Coronary artery (tissue), 2 donors: ENCODE results near the gene ZNF425.

ENCODE experiments used
- DNase-seq: peaks from one replicate; pipeline ENCODE4 v3.0.0-alpha.2; 2017; ENCODE audit warnings: low spot score
- H3K27ac ChIP-seq, 2 donors: fragments of 200-600 bp; sonication (generic); one replicate each; pipeline ENCODE4 v1.5.1; 2016 to 2019
- H3K4me3 ChIP-seq: fragments of 200-600 bp; sonication (generic); 2 replicates; pipeline ENCODE4 v1.5.1; 2016; ENCODE audit warnings: mild to moderate bottlenecking, moderate library complexity
- TF ChIP-seq, protein P1 (sequence below): fragments of 200-600 bp; sonication (generic); IDR thresholded peaks from one replicate; pipeline ENCODE4 v1.5.1; 2019; ENCODE audit warnings: antibody characterized with exemption

Gene ZNF425

GRCh38 chr7:149161241-149161848 lies 35.2 kb upstream of the ZNF425 start:
- DNase-seq = no peak
- Histone ChIP-seq H3K27ac (no peak overlapping the region), H3K4me3 (no peak overlapping the region)
- TF ChIP-seq, protein P1, sequence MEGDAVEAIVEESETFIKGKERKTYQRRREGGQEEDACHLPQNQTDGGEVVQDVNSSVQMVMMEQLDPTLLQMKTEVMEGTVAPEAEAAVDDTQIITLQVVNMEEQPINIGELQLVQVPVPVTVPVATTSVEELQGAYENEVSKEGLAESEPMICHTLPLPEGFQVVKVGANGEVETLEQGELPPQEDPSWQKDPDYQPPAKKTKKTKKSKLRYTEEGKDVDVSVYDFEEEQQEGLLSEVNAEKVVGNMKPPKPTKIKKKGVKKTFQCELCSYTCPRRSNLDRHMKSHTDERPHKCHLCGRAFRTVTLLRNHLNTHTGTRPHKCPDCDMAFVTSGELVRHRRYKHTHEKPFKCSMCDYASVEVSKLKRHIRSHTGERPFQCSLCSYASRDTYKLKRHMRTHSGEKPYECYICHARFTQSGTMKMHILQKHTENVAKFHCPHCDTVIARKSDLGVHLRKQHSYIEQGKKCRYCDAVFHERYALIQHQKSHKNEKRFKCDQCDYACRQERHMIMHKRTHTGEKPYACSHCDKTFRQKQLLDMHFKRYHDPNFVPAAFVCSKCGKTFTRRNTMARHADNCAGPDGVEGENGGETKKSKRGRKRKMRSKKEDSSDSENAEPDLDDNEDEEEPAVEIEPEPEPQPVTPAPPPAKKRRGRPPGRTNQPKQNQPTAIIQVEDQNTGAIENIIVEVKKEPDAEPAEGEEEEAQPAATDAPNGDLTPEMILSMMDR = no peak

- Histone ChIP-seq H3K27ac (no peak overlapping the region), H3K4me3 (no peak overlapping the region)
- DNase-seq = no peak
- TF ChIP-seq, protein P1 = no peak
These were observed 30.8 kb upstream of the ZNF425 start for GRCh38 chr7:149156898-149157297.

DNA sequence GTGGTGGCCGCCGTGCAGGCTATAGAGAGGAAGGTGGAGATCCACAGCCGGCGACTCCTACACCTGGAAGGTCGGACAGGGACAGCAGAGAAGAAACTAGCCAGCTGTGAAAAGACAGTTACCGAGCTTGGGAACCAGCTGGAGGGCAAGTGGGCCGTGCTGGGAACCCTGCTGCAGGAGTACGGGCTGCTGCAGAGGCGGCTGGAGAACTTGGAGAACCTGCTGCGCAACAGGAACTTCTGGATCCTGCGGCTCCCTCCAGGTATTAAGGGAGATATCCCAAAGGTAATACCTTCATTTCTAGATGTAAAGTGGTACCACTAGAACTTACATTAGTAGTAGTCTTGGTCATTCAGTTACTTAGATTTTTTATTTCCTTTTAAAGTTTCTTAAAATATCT lies 27.9 kb upstream of the ZNF425 start:
- no peak for DNase-seq
- Histone ChIP-seq H3K4me3 (no peak overlapping the region), H3K27ac (no peak overlapping the region)
- TF ChIP-seq, protein P1 = no peak

DNA sequence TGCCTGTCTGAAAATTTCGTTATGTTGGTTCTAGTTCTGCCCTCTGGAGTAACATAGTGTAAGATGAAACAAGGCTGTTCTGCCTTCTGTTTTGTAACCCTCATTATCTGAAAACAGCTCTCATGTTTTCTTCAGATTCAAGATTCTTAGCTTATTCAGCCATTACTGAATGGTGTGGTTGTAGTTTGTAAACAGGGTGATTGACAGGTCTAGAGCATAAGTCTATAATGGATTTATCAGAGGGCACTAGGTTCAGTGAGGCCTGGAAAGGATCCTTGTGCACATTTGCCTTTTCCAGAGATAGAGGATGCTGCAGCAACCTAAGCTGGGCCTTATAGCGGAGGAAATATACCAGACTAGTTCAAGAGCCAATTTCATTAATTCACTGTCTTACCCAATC lies 27.2 kb upstream of the ZNF425 start:
- H3K4me3 ChIP-seq = no peak overlapping the region
- no peak for DNase-seq
- no peak overlapping the region for H3K27ac ChIP-seq
- TF ChIP-seq, protein P1 = no peak

DNA sequence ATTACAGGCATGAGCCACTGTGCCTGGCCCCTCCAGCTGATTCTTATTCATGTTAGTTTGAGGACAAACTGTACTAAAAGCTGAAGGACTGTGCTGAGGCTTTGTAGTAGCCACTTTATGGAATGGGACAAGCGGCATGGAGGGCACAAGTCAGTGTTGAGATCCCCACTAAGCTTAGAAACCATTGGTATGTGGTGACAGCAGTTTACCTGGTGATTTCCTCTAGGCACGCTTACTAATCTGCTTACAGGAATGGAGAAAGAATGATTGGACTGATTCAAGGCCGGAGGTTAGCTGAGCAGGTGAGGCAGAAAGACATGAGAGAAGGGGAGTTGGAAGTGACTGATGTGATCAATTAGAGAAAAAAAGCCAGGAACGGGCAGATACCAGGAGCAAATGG lies 24.9 kb upstream of the ZNF425 start:
- DNase-seq = no peak
- no peak overlapping the region for H3K4me3 ChIP-seq
- TF ChIP-seq, protein P1 = no peak
- H3K27ac ChIP-seq = no peak overlapping the region

- peak; percentile 79 for DNase-seq
- TF ChIP-seq, protein P1 = no peak
- H3K4me3 ChIP-seq = peak overlapping the region; percentile 85
These were observed 21.9 kb upstream of the ZNF425 start for GRCh38 chr7:149147752-149148653.

More at GRCh38 chr7:149147752-149148653, 21.9 kb upstream of the ZNF425 start:
- H3K27ac ChIP-seq = peak overlapping the region; percentile 67 to 89
